ENCODE data around the gene IGFBP7.

Gene IGFBP7

DNA sequence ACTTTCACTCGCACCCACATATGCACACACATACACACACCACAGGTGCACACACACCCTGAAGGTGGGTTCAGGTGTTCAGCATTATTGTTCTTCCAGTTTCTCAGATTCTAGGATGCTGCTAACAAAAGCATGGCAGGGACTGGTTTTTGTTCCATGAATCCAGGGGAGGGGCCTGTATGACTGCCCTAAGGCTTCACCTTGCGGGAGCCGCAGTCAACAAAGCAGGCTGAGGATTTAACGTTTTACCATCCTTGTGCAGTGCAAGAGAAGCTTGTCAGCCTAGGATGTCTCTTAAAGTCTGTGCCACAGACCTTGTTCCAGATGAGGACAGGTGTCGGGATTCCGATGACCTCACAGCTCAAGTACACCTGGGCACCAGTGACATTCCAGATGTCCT lies 69.7 kb downstream of the IGFBP7 start:
- Mint-ChIP-seq H3K27me3 (ENCODE audit: low read depth) (peaks cover 17% of the 10 kb centered on the region), H3K4me3 (no peak overlapping the region), H3K4me1 (ENCODE audit: low read depth) (no peaks in the 10 kb centered on the region), H3K9me3 (no peaks in the 10 kb centered on the region), H3K27ac (no peak overlapping the region), H3K36me3 (ENCODE audit: low read depth) (no peaks in the 10 kb centered on the region)

DNA sequence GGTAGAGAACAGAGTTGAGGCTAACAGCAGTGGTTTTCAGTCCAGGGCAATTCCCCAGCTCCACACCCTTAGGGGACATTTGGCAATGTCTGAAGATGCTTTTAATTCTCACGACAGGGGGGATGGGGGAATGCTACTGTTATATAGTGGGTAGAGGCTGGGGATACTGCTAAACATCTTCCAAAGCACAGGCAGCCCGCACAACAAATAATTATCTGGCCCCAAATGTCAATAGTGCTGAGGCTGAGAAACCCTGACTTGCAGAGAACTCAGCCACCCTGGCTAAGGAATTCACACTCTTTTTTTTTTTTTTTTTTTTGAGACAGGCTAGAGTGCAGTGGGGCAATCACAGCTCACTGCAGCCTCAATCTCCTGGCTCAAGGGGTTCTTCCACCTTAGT lies 70.8 kb downstream of the IGFBP7 start:
- Mint-ChIP-seq H3K36me3 (ENCODE audit: low read depth) (no peaks in the 10 kb centered on the region), H3K27ac (no peak overlapping the region), H3K27me3 (ENCODE audit: low read depth) (peaks cover 14% of the 10 kb centered on the region), H3K9me3 (no peaks in the 10 kb centered on the region), H3K4me1 (ENCODE audit: low read depth) (no peaks in the 10 kb centered on the region), H3K4me3 (no peak overlapping the region)

DNA sequence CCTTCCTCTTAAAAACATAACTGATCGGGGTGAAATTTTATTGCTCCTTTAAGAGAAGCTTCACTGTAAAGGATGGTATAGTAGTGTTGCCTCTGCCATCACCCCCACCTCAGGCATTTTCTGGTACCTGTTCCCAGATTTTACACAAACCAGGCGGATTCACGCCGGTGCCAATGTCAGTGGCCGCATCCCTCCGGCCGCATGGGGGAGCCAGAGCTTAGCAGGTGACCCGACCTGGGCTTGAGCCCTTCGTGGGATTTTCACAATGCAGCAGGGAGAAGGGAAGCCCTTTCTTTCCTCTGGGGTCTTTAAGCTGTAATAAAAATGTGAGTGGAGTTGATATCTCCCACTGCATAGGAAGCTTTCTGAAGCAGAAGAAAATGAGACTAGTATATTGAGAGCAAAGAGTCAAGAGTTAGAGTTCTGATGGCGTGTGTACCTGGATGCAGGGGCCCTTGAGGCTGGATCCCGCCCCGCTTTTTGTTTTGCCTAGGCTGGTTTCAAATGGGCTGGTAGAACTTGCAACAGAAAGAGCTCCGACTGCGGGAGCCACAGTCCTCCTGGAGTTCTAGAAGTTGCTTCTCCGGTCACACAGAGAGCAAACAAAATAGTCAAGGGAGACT lies 72.1 kb downstream of the IGFBP7 start:
- peak overlapping the region; percentile 24 for H3K27ac Mint-ChIP-seq
- peaks cover 13% of the 10 kb centered on the region for H3K27me3 Mint-ChIP-seq (ENCODE audit: low read depth)

DNA sequence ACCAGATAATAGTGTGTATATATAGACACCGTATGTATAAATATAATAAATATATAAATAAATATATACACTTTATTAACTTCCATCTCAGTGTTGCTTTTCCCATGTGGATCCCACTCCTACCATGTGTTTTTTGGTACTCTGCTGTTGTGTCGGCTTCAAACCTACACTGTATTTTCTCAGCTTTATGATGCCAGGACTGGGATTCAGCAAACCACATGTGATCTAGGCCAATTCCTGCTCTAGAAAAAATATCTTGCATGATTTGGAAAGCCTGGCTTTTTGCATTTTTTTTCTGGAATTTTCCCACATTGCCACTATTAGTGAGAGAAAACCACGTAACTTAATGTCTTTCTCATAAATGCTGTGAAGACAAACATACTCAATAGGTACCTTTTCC lies 75.7 kb downstream of the IGFBP7 start:
- no peaks in the 10 kb centered on the region for H3K9me3 Mint-ChIP-seq
- H3K27me3 Mint-ChIP-seq (ENCODE audit: low read depth): peaks cover 4% of the 10 kb centered on the region
- no peak overlapping the region for H3K4me3 Mint-ChIP-seq
- H3K36me3 Mint-ChIP-seq (ENCODE audit: low read depth): peaks cover 14% of the 10 kb centered on the region
- no peak overlapping the region for H3K27ac Mint-ChIP-seq
- no peaks in the 10 kb centered on the region for H3K4me1 Mint-ChIP-seq (ENCODE audit: low read depth)

More for the DNA sequence above, 72.1 kb downstream of the IGFBP7 start:
- Mint-ChIP-seq H3K9me3 (no peaks in the 10 kb centered on the region), H3K4me1 (ENCODE audit: low read depth) (no peaks in the 10 kb centered on the region), H3K4me3 (no peak overlapping the region), H3K36me3 (ENCODE audit: low read depth) (no peaks in the 10 kb centered on the region)

DNA sequence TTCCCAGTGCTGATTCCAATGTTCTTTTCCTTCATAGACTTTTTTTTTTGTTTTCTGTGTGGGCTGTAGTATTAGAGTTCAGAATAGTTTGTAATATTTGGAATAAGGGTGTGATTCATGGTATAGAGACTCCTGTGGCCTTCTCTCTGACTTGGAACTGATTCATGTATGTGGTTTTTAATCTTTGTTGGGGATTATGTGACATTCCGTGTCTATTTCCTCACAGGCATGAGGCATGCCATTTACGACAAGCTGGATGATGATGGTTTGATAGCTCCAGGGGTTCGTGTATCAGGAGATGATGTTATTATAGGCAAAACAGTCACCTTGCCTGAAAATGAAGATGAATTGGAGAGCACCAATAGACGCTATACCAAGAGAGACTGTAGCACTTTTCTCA lies 87.1 kb downstream of the IGFBP7 start:
- no peaks in the 10 kb centered on the region for H3K9me3 Mint-ChIP-seq
- H3K4me1 Mint-ChIP-seq (ENCODE audit: low read depth): peaks cover 7% of the 10 kb centered on the region
- H3K27ac Mint-ChIP-seq: no peak overlapping the region
- no peak overlapping the region for H3K4me3 Mint-ChIP-seq
- H3K36me3 Mint-ChIP-seq (ENCODE audit: low read depth): peaks cover 63% of the 10 kb centered on the region
- H3K27me3 Mint-ChIP-seq (ENCODE audit: low read depth): no peaks in the 10 kb centered on the region

DNA sequence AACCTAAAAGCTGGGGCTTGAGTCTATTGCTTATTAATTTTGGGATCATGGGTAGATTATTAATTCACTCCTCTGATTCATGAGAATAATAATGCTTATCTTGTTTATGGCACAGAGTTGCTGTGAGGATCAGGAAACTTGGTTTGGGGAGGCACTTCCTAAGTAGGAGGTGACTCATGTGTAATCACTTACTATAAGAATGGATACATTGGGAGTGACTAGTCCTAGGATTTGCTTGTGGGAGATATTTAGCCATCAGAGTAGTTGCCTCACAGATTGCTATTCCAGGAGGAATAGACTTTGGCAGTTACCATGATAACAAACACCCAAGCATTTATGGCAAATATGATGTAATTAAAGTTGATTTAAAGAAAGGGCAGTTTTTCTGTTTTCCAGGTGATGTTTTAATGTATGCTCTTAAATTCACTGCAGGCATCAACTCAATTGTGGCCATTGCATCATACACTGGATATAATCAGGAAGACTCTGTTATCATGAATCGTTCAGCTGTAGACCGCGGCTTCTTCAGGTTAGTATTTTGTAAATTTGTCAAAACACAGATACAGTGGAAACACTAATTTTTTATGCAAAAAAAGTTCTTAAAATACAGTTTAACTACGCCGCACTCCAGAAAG lies 89.6 kb downstream of the IGFBP7 start:
- Mint-ChIP-seq H3K4me3 (no peak overlapping the region), H3K36me3 (ENCODE audit: low read depth) (peaks cover 66% of the 10 kb centered on the region), H3K27ac (no peak overlapping the region), H3K27me3 (ENCODE audit: low read depth) (no peaks in the 10 kb centered on the region), H3K9me3 (no peaks in the 10 kb centered on the region), H3K4me1 (ENCODE audit: low read depth) (peaks cover 9% of the 10 kb centered on the region)

DNA sequence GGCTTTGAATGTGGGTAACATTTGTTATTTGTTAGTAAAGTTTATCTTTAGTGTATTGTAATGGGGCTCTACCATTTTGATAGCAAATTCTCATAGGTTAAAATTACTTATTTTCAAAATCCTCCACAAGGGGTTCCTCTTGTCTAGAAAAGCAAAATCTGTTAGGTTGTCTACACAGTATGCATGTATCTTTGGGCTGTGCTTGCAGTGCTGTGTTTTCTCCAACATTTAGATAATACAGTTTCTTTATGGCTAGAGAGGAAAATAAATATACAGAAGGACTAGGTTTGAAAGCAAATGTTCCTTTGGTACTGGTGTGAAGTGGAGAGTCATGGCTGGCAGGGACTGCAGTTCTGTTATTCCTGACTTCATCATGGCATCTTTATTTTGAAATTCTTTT lies 91.2 kb downstream of the IGFBP7 start:
- H3K27me3 Mint-ChIP-seq (ENCODE audit: low read depth): no peaks in the 10 kb centered on the region
- no peak overlapping the region for H3K4me3 Mint-ChIP-seq
- H3K36me3 Mint-ChIP-seq (ENCODE audit: low read depth): peaks cover 55% of the 10 kb centered on the region
- H3K4me1 Mint-ChIP-seq (ENCODE audit: low read depth): peaks cover 9% of the 10 kb centered on the region
- no peak overlapping the region for H3K27ac Mint-ChIP-seq
- no peaks in the 10 kb centered on the region for H3K9me3 Mint-ChIP-seq

DNA sequence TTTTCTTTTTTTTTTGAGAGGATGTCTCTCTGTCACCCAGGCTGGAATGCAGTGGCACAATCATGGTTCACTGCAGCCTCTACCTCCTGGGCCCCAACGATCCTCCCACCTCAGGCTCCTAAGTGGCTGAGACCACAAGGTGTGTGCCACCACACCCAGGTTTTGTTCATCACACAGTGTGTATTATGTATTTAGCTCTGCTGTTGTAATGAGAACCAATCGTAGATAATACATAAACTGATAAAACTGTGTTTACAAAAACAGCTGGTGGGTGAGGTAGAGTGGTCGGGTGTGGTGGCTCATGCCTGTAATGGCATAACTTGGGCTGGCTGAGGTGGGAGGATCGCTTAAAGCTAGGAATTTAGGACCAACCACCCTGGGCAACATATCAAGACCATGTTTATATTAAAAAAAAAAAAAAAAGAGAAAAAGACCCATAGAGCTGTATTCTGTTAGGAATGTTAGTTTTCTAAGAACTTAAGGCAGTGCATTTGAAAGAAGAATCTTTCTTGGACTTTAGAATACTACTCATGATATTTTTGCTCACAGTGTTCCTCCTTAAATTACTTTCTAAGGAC lies 96.6 kb downstream of the IGFBP7 start:
- no peak overlapping the region for H3K4me3 Mint-ChIP-seq
- H3K27ac Mint-ChIP-seq: no peak overlapping the region
- peaks cover 11% of the 10 kb centered on the region for H3K4me1 Mint-ChIP-seq (ENCODE audit: low read depth)
- no peaks in the 10 kb centered on the region for H3K27me3 Mint-ChIP-seq (ENCODE audit: low read depth)
- no peaks in the 10 kb centered on the region for H3K9me3 Mint-ChIP-seq
- H3K36me3 Mint-ChIP-seq (ENCODE audit: low read depth): peaks cover 38% of the 10 kb centered on the region

DNA sequence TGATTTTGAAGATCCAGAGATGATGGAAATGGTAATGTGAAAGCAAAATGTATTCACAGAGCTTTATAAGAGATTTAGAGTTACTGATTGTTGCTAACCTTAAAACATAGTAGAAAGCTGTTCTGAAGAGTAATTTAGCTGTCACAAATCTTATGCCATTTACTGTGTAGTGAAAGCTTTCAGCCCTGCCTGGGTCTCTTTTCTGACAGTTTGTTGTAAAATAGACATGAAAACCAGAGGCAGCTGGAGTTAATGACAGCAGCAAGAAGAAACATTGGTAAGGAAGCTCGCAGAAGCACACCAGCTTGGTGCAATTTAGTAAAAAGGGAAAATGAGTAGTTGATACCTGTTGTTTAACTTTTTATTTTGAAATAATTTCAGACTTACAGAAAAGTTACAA lies 110.4 kb downstream of the IGFBP7 start:
- Mint-ChIP-seq H3K9me3 (no peaks in the 10 kb centered on the region), H3K4me3 (no peak overlapping the region), H3K27ac (no peak overlapping the region), H3K36me3 (ENCODE audit: low read depth) (peaks cover 48% of the 10 kb centered on the region), H3K27me3 (ENCODE audit: low read depth) (no peaks in the 10 kb centered on the region), H3K4me1 (ENCODE audit: low read depth) (peaks cover 5% of the 10 kb centered on the region)

DNA sequence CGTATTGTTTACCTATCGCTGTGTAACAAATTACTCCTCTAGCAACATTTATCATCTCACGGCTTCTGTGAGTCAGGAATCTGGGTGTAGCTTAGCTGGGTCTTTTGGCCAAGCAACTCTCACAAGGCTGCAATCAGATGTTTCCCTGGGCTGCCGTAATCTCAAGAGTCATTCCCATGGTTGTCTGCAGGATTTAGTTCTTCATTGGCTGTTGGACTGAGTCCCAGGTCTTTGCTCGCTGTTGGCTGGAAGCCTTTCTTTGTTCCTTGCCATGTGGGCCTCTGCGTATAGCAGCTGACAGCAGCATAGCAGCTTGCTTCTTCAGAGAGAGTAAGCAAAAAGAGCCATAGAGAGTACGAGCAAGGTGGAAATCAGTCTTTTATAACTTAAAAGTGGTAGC lies 114.7 kb downstream of the IGFBP7 start:
- peaks cover 18% of the 10 kb centered on the region for H3K4me1 Mint-ChIP-seq (ENCODE audit: low read depth)
- H3K9me3 Mint-ChIP-seq: no peaks in the 10 kb centered on the region
- no peak overlapping the region for H3K4me3 Mint-ChIP-seq
- H3K36me3 Mint-ChIP-seq (ENCODE audit: low read depth): peaks cover 51% of the 10 kb centered on the region
- no peaks in the 10 kb centered on the region for H3K27me3 Mint-ChIP-seq (ENCODE audit: low read depth)
- no peak overlapping the region for H3K27ac Mint-ChIP-seq

DNA sequence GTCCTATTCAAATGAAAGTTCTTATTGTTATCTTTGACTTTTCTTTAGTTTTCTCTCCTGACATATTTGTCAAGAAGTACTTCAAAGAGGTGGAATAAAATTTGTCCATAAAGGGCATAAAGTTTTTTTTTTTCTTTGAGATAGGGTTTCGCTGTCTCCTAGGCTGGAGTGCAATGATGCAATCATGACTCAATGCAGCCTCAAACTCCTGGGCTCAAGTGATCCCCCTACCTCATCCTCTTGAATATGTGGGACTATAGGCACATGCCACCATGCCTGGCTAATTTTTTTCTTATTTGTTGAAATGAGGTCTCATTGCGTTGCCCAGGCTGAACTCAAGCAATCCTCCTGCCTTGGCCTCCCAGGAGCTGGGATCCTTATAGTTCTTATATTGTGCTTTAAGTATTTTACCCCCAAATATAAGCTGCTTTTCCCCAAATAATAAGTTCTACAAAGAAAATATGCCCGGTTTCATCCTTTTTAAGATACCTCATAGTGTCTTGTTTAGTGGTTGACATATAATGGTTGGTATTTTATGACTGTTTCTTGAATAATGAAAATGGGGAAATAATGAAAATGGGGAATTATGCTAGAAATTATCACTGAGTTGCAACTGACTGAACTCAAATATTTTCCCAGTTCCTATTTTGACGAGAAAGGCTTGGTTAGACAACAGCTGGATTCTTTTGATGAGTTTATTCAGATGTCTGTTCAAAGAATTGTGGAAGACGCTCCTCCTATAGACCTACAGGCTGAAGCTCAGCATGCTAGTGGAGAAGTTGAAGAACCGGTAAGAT lies 119.9 kb downstream of the IGFBP7 start:
- Mint-ChIP-seq H3K9me3 (no peaks in the 10 kb centered on the region), H3K4me3 (no peak overlapping the region), H3K4me1 (ENCODE audit: low read depth) (peaks cover 30% of the 10 kb centered on the region), H3K27me3 (ENCODE audit: low read depth) (no peaks in the 10 kb centered on the region), H3K36me3 (ENCODE audit: low read depth) (peaks cover 52% of the 10 kb centered on the region), H3K27ac (no peak overlapping the region)

DNA sequence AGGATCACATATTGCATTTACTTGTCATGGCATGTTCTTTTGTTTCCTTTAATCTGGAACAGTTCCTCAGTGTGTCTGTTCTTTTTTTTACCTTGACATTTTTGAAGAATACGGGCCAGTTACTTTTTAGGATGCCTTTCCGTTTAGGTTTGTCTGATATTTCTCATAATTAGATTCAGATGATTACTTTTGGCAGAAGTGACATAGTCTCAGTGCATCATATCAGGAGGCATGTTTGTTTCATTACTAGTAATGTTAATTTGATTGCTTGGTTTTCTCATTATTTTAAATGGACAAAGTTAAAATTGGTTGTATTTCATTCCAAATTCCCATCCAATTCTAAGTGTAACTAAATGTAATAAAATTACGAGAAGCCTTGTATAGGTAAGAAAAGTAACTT lies 123.2 kb downstream of the IGFBP7 start:
- H3K4me1 Mint-ChIP-seq (ENCODE audit: low read depth): peaks cover 39% of the 10 kb centered on the region

DNA sequence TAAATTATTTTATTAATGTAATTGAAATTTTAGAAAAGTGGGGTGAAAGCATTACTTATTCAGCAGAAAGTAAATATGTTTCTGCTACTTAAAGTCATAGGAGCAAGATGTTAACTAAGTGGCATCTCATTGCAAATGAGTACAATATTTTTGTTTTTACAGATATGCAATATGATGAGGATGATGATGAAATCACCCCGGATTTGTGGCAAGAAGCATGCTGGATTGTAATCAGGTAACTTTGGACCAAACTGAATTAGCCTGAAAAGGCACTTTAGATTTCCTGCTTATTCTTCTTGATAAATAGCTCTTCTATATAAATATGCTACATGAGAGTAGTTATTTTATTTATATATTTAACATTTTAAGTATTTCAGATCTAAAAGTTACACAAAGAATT lies 124.0 kb downstream of the IGFBP7 start:
- no peak overlapping the region for H3K27ac Mint-ChIP-seq
- H3K36me3 Mint-ChIP-seq (ENCODE audit: low read depth): peaks cover 45% of the 10 kb centered on the region
- no peak overlapping the region for H3K4me3 Mint-ChIP-seq
- peaks cover 43% of the 10 kb centered on the region for H3K4me1 Mint-ChIP-seq (ENCODE audit: low read depth)
- H3K27me3 Mint-ChIP-seq (ENCODE audit: low read depth): no peaks in the 10 kb centered on the region
- H3K9me3 Mint-ChIP-seq: no peaks in the 10 kb centered on the region

More for the DNA sequence above, 123.2 kb downstream of the IGFBP7 start:
- no peaks in the 10 kb centered on the region for H3K27me3 Mint-ChIP-seq (ENCODE audit: low read depth)
- no peak overlapping the region for H3K4me3 Mint-ChIP-seq
- H3K27ac Mint-ChIP-seq: no peak overlapping the region
- no peaks in the 10 kb centered on the region for H3K9me3 Mint-ChIP-seq
- peaks cover 48% of the 10 kb centered on the region for H3K36me3 Mint-ChIP-seq (ENCODE audit: low read depth)

DNA sequence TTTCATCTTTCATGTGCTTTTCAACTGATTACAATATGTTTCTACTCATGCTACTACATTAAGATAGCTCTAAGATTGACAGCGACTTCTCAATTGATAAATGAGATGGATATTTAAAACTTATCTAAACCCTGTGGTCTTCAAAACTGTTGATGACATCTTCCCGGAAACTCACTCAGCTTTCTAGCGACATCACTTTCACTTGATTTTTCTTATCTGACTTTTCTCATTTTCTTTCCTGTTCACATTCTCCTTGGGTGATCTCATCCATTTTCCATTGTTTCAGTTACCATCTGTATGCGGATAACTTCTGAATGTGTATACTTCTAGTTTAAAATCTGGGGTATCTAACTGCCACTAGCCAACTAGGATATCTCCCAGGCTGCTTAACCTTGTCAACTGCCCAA lies 128.4 kb downstream of the IGFBP7 start:
- peaks cover 27% of the 10 kb centered on the region for H3K36me3 Mint-ChIP-seq (ENCODE audit: low read depth)

More for the DNA sequence above, 128.4 kb downstream of the IGFBP7 start:
- H3K9me3 Mint-ChIP-seq: no peaks in the 10 kb centered on the region
- peaks cover 49% of the 10 kb centered on the region for H3K4me1 Mint-ChIP-seq (ENCODE audit: low read depth)
- H3K27ac Mint-ChIP-seq: peak overlapping the region; percentile 2
- no peaks in the 10 kb centered on the region for H3K27me3 Mint-ChIP-seq (ENCODE audit: low read depth)
- H3K4me3 Mint-ChIP-seq: peak overlapping the region; percentile 100

Measured in T-helper 1 cell treated with Interleukin-12 subunit alpha and Interleukin-12 subunit beta and Interleukin-4 antibody, amounts not matched to agents 30 μg/mL and 1 μg/mL, for 36 hours (primary cell).